ENCODE data around the gene LSM12.

The LSM12 gene

GRCh38 chr17:43994272-43995149, 72.0 kb downstream of the LSM12 start:
- TF ChIP-seq, protein P1, sequence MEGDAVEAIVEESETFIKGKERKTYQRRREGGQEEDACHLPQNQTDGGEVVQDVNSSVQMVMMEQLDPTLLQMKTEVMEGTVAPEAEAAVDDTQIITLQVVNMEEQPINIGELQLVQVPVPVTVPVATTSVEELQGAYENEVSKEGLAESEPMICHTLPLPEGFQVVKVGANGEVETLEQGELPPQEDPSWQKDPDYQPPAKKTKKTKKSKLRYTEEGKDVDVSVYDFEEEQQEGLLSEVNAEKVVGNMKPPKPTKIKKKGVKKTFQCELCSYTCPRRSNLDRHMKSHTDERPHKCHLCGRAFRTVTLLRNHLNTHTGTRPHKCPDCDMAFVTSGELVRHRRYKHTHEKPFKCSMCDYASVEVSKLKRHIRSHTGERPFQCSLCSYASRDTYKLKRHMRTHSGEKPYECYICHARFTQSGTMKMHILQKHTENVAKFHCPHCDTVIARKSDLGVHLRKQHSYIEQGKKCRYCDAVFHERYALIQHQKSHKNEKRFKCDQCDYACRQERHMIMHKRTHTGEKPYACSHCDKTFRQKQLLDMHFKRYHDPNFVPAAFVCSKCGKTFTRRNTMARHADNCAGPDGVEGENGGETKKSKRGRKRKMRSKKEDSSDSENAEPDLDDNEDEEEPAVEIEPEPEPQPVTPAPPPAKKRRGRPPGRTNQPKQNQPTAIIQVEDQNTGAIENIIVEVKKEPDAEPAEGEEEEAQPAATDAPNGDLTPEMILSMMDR (IDR thresholded peaks at IDR 0.05; ENCODE audit: low read depth, low read length, missing control alignments), result peak; percentile 82
- no peak for DNase-seq (ENCODE audit: low read depth)
- H3K4me3 ChIP-seq (ENCODE audit: low read depth, low read length), result no peak overlapping the region

GRCh38 chr17:43992641-43993040, 73.8 kb downstream of the LSM12 start:
- H3K4me3 ChIP-seq (ENCODE audit: low read depth, low read length), result no peak overlapping the region
- DNase-seq (ENCODE audit: low read depth), result no peak
- TF ChIP-seq, protein P1 (IDR thresholded peaks at IDR 0.05; ENCODE audit: low read depth, low read length, missing control alignments), result no peak

GRCh38 chr17:43988301-43988700, 78.2 kb downstream of the LSM12 start:
- TF ChIP-seq, protein P1 (IDR thresholded peaks at IDR 0.05; ENCODE audit: low read depth, low read length, missing control alignments), result no peak
- H3K4me3 ChIP-seq (ENCODE audit: low read depth, low read length), result no peak overlapping the region
- no peak for DNase-seq (ENCODE audit: low read depth)

GRCh38 chr17:43987131-43988021, 79.1 kb downstream of the LSM12 start:
- no peak overlapping the region for H3K4me3 ChIP-seq (ENCODE audit: low read depth, low read length)
- DNase-seq (ENCODE audit: low read depth), result no peak
- TF ChIP-seq, protein P1 (IDR thresholded peaks at IDR 0.05; ENCODE audit: low read depth, low read length, missing control alignments), result no peak

GRCh38 chr17:43986225-43986981, 80.1 kb downstream of the LSM12 start:
- no peak for DNase-seq (ENCODE audit: low read depth)
- TF ChIP-seq, protein P1 (IDR thresholded peaks at IDR 0.05; ENCODE audit: low read depth, low read length, missing control alignments), result no peak
- no peak overlapping the region for H3K4me3 ChIP-seq (ENCODE audit: low read depth, low read length)

- TF ChIP-seq, protein P1 (IDR thresholded peaks at IDR 0.05; ENCODE audit: low read depth, low read length, missing control alignments), result no peak
- no peak for DNase-seq (ENCODE audit: low read depth)
- H3K4me3 ChIP-seq (ENCODE audit: low read depth, low read length), result no peak overlapping the region
Measured at GRCh38 chr17:43984521-43984920, 82.0 kb downstream of the LSM12 start.

Data from GM12864 (cell line).